ENCODE data around the gene RPL31. TPM values are rescaled to one million over a fixed set of nuclear protein-coding genes. Genes with fewer than 3 reads are reported as not detected.

RPL31 gene
- 954 TPM for total RNA-seq

DNA sequence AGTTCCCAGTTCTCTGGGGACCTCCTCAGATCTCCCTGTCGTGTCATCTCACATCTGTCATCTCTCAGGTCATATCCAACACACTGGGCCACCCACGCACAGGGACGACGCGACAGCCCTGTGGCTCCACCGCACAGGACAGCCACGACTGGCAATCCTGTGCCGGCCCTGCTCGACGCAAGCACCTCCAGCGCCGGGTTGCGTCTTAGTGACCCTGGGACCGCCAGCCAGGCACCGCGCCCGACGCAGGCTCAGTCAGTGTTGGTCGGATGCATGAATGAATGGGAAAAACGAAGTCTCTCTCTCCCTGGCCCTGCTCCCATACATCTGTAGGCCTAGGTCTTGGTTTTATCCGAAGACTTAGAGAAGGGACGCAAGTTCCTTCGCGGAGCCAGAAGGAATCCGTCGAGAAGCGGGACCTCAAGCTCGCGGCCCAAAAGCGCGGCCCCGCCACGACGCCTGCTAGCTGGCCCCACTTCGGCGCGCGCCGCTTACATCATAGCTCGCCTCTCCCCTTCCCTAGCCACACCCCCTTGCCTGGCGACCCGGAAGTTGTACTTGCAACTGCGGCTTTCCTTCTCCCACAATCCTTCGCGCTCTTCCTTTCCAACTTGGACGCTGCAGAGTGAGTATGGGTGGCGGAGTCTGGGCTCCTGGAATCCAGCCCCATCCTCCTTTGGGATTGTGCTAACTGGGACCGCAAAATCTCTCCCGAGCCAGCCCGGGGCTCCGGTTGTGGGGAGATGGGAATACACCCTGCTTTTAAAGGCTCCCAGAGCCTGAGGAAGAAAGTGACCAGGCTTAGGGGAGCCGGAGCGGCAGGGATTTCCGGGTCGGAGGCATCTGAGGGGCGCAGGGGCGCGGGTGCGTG lies at the start of gene RPL31:
Gene RPL31 (plus strand): TSS at position 599 of the 871 bp plus-strand sequence. CDS start 413 bp downstream, outside the sequence.
- peak; percentile 93 to 97 for DNase-seq (ENCODE audit: low spot score in 2 of 2)
- no peak for FAIRE-seq

GRCh38 chr2:100952512-100952911 lies 49.6 kb upstream of the RPL31 start:
- no peak for FAIRE-seq
- DNase-seq (ENCODE audit: low spot score in 2 of 2), result no peak

GRCh38 chr2:100953406-100954043 lies 48.6 kb upstream of the RPL31 start:
- DNase-seq (ENCODE audit: low spot score in 2 of 2) (no peak), FAIRE-seq (no peak)

GRCh38 chr2:100954044-100954420 lies 48.1 kb upstream of the RPL31 start:
- no peak for FAIRE-seq
- DNase-seq (ENCODE audit: low spot score in 2 of 2), result no peak

DNA sequence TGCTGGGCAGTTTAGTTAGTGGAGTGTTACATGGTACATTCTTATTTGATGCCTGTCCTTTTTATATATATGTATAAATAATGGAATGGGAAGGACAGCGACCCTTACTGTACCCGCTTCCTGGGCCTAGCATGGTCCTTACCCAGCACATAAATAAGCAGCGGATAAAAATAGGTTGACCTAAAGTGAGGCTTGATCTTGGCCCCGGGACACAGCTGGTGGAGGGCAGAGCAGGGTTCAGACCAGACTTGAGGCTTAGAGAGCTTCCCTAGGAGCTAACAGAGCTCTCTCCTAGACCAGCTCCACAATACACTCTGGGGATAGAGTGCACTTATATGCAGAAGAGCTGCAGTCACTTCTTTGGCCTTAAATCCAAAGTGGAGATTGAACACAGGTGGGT lies 46.9 kb upstream of the RPL31 start:
- no peak for DNase-seq (ENCODE audit: low spot score in 2 of 2)
- FAIRE-seq, result no peak

DNA sequence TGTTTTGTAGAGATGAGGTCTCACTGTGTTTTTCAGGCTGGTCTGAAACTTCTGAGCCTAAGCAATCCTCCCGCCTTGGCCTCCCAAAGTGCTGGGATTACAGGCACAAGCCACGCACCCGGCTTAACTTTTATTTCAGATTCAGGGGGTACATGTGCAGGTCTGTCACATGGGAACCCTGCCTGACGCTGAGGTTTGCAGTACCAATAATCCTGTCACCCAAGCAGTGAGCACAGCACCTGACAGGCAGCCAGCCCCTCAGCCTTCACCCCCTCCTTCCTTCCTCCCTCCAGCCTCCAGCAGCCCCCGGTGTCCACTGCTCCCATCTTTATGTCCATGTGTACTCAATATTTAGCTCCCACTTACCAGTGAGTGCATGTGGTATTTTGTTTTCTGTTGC lies 46.0 kb upstream of the RPL31 start:
- DNase-seq (ENCODE audit: low spot score in 2 of 2) (no peak), FAIRE-seq (no peak)

- DNase-seq (ENCODE audit: low spot score in 2 of 2), result peak; percentile 19 to 57
- FAIRE-seq, result no peak
Observed at GRCh38 chr2:100957996-100958653, 44.0 kb upstream of the RPL31 start.

- FAIRE-seq (no peak), DNase-seq (ENCODE audit: low spot score in 2 of 2) (no peak)
Observed at GRCh38 chr2:100959225-100959880, 42.7 kb upstream of the RPL31 start.

DNA sequence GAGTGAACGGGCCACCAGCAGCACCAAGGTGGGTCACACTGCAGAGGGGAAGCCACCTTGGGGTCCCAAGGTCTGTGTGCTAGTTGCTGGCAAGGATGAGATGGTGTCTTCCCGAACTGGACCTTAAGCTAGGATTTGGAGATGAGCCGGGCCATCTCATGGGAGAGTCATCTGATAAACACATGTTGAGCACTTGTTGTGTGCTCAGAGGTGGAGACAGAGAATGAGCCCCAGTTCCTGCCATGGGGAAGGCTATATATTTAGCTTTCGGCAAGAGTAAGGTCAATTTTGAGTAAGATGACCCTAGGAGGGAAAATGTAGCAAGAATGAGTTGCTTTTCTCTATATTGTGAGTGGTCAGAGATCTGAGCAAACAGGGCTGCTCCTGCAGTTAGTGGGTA lies 41.4 kb upstream of the RPL31 start:
- no peak for FAIRE-seq
- no peak for DNase-seq (ENCODE audit: low spot score in 2 of 2)

- DNase-seq (ENCODE audit: low spot score in 2 of 2), result no peak
Observed at GRCh38 chr2:100962366-100963025, 39.6 kb upstream of the RPL31 start.

GRCh38 chr2:100963026-100963375 lies 39.1 kb upstream of the RPL31 start:
- DNase-seq (ENCODE audit: low spot score in 2 of 2), result no peak
- no peak for FAIRE-seq

More at GRCh38 chr2:100962366-100963025, 39.6 kb upstream of the RPL31 start:
- FAIRE-seq, result no peak

DNA sequence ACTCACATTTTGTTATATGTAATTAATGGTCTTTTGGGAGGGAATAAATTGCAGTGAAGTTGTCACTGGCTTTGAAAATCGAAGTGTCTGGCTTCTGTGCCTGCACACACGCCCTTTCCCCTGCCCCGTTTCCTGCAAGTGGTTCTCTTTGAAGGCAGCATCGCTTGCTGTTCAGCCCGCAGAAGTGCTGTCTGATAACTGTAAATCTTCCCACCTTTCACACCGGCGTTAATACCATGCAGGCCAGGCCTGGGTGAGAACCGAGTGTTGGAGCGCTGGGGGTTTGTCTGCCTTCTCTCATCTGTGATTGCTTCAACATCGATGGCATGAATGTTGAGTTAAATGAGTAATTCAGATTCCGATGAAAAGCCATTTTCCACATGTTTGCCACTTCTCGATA lies 37.9 kb upstream of the RPL31 start:
- DNase-seq (ENCODE audit: low spot score in 2 of 2), result no peak
- FAIRE-seq, result no peak

DNA sequence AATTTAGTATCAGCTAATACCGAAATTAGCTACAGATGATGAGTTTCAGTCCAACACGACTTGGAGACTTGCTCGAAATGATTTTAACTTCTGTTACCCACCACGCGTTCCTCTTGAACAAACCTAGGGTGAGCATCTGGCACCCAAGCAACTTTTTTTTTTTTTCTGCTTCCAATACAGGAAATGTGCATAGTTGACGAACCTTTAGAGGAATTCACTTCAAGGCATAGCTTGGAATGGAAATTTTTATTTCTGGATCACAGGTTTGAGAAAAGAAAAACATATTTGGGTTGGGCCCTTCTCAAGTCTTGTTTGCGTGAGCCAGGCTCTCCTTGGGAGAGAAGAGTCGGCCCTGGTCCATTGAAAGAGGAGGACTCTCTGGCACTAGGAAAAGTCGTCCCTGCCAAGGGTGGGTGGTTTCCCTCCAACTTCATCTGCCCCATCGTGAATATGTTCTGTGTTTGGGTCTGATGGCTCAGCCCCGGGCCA lies 37.4 kb upstream of the RPL31 start:
- FAIRE-seq (no peak), DNase-seq (ENCODE audit: low spot score in 2 of 2) (no peak)

- FAIRE-seq, result no peak
- no peak for DNase-seq (ENCODE audit: low spot score in 2 of 2)
Observed at GRCh38 chr2:100965596-100965995, 36.5 kb upstream of the RPL31 start.

GRCh38 chr2:100967716-100968115 lies 34.4 kb upstream of the RPL31 start:
- FAIRE-seq (no peak), DNase-seq (ENCODE audit: low spot score in 2 of 2) (no peak)

DNA sequence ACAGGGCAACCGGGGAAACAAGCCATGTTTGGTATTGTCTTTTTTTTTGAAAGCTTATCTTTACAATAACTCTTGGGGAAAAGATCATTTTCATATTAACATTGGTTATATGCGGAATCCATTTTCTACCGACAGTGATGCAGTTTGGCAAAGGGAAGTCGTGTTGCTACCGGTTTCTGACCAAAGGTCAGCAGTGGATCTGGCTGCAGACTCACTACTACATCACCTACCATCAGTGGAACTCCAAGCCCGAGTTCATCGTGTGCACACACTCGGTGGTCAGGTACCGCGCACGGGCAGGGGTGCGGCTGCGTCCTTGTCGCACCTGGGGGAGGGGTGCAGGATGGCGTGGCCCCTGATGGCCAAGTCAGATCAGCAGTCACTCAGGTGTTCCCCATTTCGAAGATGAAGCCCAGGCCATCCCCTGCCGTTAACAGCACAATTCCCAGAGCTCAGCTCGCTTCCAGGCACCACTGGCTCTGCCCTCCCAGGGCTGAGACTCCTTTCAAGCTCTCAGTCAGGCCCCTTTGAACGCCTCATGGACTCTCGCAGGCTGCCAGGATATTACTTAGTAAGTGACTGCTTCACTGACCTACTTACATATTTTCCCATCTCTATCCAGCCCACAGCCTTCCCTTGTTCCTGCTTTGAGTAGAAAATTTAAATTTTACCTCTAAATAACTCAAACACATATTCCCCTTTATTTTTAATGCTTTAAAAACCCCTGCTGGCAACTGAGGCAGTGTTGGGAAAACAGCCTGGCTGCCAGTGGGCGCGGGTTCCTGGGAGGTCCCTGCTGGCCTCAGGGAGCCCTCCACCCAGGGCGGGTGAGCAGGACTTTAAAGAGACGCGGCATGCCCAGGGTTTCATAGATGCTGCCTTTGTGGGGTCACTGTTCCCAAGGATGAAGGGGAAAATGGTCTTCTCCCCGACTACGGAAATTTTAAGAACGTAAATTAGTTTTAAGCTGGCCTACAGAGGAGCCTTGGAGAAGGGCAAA lies 33.6 kb upstream of the RPL31 start:
- FAIRE-seq (no peak), DNase-seq (ENCODE audit: low spot score in 2 of 2) (no peak)

- FAIRE-seq, result no peak
Observed at GRCh38 chr2:100969998-100970397, 32.1 kb upstream of the RPL31 start.

DNA sequence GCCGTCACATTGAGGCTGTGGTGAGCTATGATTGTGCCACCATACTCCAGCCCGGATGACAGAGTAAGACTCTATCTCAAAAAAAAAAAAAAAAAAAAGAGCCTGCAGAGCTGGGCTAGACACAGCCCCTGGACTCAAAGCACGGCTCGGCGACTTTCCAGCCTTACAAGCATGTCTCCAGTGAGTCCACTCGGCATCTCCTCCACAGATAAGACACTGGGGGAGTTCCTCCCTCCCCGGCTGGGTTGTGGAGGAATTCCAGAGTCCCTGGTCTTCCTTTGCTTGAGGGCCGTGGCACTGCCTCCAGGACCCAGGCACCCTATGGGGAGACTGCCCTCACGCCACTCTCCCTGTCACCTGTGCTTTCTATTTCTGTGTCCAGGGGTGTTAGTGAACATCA lies 30.9 kb upstream of the RPL31 start:
- no peak for DNase-seq (ENCODE audit: low spot score in 2 of 2)
- no peak for FAIRE-seq

More at GRCh38 chr2:100969998-100970397, 32.1 kb upstream of the RPL31 start:
- DNase-seq (ENCODE audit: low spot score in 2 of 2), result no peak

- FAIRE-seq (no peak), DNase-seq (ENCODE audit: low spot score in 2 of 2) (no peak)
Observed at GRCh38 chr2:100972452-100972851, 29.6 kb upstream of the RPL31 start.
